GM18502 (cell line): ENCODE data around the gene RAD54L.

Source experiments
- ATAC-seq: cut with Tn5 transposase; IDR thresholded peaks from one replicate; pipeline ENCODE4 v1.9.1; 2021; ENCODE audit warnings: mild to moderate bottlenecking; ENCODE audit not compliant: unreplicated experiment, poor library complexity

RAD54L gene

DNA sequence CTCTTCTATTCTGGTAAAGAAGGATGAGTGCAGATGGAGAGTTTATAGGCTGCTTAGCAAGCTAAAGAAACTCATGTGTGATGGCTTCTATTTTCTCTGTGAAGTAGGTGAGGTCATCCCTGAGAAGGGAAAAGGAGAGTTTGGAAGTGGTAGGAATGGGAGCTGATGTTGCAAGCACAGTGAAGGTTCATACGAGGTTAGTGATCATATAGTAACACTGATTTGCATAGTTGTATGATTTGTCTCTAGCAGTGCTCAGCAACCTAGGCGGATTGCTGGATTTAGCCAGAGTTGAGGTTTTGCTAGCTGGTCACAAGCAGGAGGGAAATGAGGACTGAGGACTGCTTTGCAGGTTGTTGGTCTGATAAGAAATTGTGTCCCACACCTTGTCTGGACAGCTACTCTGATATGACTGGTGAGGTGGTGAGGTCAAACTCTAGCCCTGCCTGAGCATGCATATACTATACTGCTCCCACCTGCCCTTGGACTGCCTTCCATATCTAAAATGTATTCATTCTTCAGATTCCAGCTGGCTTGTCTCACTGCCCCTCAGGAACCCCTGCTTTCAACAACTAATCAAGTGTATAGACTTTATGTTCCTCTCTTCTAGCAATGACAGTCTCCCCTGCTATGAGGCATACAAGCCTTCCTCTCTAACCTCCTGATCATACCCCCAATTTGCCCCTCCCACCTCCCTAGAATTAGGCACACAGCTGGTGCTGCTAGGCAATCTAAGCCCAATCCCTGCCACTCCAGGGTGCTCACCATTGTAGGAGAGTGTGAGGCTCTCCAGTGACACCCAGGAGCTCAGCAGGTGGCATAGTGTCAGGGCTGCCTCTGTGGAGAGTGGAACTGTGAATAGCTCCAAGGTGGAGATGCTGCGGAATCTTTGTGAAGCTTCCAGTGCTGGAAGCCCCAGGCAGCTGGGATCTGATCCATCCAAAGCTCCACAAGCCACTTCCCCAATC, 37.3 kb downstream of the RAD54L start:
- ATAC-seq: no peak

DNA sequence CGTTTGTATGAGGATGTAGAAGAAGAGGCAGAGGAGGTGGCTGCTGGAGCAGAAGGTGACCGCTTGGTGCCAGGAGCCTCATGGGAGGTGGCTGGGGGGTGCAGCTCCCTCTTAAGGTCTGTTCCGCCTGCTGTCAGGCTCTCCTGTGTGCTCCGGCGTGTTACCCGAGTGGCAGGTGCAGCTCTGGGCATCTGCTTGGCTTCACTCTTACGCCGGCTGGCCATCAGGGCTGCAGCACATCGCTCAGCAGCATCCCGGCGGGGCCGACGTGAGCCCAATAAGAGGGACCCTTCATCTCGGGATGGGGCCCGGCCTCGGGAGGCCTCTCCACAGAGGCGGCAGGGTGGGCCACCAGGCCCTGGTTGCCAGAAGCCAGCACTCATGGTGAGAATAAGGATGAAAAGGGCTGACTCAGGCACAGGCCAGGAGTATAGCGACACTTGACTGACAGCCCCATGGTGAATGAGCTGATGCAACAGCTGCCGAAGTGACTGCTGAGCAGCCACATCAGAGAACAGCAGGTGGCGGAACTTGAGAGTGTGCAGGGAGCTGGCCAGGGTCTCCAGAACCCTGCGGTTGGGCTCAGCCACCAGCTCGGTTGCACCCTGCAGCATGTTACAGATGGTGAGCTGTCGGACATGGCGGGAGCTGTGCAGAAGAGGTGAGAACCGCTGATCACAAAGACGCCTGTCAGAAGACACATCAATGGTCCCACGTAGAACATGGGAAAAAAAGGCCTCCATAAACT, 38.3 kb downstream of the RAD54L start:
- no peak for ATAC-seq

DNA sequence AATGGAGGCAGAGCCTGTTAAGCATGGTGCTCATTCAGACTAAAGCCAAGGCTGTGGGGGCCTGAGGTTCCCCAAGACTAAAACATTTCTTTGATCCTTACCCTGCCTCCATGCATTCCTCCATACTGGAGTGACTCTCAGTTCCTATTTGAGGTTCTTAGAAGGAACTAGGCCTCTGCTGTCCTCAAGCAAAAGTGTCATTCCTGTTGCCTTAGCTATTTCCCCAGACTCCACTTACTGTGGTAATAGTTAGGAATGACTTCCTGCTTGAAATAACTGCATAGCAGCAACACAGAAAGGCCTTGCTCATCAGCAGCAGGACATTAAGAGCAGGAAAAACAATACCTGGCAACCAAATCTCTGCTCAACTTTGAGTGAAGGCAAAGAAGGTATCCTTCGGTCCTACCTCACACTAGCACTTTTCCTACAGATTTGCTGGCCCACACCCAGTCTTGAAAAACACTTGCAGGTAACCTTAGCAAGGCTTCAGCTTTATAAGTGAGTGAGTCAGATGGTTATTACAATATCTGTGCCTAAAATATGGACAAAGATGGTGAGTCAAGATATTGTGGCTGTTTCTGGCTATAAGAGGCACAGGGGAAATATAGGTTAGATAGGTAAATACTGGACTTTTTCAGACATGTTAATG, 41.0 kb downstream of the RAD54L start:
- ATAC-seq: no peak

DNA sequence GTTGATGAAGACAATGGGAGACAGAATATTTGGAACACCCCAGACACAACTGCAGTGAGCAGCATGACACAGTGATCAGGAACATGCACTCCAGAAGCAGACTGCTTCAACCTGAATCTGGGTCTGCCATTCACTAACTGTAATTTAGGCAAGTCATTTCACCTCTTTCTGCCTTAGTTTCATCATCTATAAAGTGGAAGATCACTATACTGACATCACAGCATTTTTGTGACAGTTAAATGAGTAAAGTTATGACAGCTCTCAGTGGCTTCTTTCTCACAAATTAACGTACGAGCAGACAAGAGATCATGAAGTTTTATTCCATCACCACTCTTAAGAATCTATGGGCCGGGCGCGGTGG, 41.6 kb downstream of the RAD54L start:
- ATAC-seq: no peak

DNA sequence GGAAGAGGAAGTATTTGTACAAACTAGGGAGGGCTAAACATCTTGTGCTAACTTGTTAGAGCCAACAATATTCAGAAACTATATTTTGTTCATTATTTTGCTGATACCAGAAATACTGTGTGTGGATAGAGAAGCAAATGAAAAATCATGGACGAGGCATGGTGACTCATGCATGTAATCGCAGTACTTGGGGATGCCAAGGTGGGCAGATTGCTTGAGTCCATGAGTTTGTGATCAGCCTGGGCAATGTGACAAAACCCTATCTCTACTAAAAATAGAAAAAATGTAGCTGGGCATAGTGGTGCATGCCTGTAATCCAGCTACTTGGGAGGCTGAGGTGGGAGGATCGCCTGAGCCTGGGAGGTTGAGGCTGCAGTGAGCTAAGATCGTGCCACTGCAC, 42.4 kb downstream of the RAD54L start:
- ATAC-seq: no peak

DNA sequence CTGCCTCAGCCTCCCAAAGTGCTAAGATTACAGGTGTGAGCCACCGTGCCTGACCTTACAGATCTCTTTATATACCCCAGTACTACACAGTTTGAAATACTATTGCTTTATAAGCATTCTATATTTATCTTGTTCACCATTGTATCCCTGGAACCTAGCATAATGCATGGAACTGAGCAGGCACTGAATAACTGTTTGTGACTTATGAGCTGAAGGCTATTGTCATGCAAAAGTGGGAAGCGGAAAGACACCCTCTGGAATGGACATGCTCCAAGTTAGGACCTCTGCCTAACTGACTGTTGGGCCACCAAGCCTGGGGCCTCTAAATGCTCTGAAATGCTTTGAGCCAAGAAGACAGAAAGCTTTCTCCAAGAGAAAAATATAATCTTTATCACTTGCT, 47.7 kb downstream of the RAD54L start:
- ATAC-seq: no peak

DNA sequence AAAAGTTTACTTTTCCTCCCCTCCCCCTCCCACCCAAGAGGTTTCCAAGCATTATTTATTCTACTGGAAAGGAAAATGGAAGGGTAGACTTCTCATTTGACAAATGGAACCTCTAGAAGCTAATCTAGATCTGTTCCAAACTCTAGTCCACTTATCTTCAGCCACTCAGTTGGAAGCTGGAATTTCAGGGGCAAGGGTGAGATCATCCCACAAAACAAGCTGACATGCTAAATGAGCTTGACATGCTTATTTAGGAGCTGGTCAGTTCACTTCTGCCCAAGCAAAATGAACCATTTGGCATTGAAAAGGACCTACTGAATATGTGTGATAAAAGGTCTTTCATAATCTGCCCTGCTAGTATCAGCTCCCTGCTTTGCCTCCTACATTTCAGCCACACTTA, 50.8 kb downstream of the RAD54L start:
- no peak for ATAC-seq

DNA sequence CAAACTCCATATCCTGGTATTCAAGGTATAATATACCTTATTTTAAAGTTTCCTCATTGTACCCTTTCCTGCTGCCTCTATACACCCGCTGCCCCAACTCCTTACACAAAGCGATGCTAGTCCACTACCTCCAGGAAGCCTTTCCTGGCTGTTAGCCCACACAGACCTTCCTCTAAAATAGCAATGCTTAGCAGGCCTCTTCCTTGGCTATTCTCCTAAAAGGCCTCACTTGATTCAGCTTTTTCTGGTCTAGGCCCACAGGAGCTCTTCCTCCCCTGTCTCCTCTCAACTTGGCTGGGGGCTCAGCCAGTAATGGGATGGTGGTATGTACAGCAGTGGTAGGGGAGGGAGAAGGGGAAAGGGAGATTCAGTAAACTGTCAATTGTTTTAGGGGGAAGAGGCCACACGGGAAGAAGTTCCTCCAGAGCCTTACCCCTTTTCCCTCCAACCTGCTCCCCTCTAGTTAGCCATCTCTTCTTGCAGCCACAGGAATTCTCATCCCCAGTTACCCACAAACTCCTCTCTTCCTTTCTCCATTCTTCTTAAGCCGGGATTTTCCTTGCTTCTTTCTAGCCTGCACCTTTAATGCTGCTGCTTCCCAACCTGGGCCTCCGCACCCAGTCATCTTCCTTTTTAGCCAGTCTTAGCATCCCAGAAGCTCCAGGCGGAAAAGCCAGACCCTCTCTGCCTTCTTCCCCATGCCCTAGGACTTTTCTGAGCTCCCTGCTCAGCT, 53.3 kb downstream of the RAD54L start:
- ATAC-seq: no peak

DNA sequence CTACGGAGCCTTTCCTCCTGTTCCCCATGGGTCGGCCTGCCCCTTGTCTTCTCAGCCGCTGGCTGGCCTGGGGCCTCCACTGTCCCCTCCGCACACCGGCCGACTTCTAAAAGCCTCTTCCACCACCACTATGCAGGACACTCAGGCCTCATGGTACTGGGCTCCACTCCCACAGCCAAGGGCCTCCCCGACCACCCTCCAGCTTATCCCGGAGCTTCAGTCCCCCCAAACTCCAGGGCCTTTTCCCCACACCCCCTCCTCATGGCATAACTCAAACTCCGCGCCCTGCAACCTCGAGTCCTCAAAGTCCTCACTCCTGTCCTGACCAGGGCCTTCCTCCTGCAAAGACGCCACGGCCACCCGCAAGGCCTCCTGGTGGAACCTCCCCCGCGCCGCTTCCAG, 53.8 kb downstream of the RAD54L start:
- no peak for ATAC-seq

DNA sequence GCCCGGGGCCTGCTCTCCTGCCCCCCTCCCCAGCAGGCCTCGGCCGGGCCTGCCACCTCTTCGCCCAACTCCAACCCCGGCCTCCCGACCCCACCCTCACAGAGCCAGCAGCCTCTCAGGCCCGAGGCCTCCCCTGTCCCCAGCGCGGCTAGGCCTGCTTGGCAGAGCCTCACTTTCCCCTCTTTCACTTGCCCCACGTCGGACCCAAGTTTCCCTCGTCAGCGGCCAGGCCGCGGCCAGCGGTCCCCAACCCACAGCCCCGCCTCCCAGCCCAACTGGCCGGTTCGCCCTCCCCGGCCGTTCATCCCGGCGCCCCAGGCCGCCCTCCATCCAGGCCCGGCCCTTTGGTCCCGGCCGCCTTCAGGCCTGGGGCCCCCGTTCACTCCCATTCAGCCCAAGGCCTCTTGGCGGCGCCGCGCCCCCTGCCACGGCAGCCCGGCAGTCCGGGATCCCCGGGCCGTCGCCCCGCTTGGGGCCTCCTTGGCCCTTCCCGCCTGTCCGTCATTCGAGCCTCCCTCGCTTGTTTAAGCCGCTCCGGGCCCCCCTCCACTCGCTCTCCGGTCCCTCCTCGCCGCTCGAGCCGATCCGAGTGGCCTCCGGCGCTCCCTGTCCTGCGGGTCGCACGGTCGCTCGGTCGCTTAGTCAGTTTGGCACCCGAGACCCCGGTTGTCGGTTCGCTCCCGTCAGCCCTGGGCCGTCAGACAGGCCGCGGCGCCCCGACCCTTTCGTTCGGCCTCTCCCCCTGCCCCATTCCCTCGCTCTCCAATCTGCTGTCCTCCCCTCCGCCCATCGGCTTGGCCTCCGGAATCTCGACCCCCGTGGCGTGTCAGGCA, 54.5 kb downstream of the RAD54L start:
- ATAC-seq: peak; percentile 31

DNA sequence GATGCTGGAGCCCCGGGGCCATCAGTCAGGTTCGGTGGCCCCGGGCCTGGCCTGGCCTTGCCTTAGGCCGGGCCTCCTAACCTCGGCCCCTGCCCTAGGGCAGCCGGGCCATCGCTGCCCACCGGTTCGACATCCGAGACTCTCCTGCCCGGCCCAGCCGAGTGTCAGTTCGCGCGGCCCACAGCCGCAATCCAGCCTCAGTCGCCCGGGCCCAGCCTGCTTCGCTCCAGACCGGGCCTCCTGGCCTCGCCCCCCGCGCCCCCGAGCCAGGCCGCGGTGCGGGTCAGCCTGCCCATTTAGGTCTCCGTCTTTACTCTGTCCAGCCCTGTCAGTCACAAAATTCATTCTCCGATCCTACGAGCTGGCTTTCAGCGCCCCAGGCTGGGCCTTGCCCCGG, 55.1 kb downstream of the RAD54L start:
- ATAC-seq: peak; percentile 5

DNA sequence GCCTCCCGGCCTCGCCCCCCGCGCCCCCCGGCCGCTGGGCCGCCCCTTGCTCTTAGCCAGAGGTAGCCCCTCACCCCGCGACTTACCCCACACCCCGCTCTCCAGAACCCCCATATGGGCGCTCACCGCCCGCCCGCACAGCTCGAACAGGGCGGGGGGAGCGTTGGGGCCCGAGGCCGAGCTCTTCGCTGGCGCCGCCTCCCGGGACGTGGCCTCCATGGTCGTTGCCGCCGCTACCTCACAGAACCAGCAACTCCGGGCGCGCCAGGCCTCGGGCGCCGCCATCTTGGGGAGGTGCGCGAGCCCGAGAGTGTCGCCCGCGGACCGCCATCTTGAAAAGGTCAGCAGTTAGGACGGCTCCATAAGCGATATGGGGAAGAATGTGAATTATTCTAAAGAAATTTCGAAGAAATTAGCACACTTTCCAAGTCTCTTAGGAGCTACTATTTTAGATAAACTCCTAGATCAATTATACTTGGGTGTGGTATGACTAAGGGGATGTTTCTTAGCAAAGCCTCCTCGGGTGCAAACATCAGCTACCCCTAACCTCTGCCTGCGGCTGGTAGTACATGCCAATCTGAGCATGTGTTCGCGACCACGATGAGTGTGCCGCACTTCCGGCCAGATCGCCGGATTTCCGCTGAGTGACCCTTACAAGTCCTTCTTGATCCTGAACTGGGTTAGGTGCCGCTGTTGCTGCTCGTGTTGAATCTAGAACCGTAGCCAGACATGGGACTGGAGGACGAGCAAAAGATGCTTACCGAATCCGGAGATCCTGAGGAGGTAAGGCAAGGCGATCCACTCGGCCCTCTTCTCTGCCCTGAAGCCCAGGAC, 55.7 kb downstream of the RAD54L start, which contains the start of the genes LRRC41 and UQCRH:
TSS of gene LRRC41 (minus strand) at position 579 of the 834 bp plus-strand sequence. CDS start at position 285, 294 bp downstream.
TSS of gene UQCRH (plus strand) at position 661 of the 834 bp plus-strand sequence. CDS start at position 730, 69 bp downstream.
- ATAC-seq: peak; percentile 80

DNA sequence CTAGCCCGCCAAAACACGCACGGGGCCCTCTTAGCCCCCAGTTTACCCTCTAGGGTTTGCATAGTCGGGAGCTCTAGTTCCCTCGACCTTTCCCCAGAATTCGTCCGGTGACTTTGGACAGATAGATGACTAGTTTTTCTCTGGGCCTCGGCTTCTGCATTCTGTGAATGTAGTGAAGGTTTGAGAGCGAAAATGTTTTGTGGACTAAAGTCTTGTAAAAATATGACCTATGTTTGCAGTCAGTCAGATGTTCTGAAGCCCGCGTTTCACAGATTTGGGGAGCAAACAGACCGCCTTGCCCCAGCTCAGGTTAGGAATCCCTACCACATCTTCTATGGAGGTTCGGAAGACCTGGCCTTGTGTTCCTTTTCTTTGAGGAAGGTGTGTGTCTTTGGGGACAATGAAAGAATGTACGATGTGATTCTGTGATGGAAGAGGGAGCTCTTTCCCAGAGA, 56.3 kb downstream of the RAD54L start:
- ATAC-seq: no peak

DNA sequence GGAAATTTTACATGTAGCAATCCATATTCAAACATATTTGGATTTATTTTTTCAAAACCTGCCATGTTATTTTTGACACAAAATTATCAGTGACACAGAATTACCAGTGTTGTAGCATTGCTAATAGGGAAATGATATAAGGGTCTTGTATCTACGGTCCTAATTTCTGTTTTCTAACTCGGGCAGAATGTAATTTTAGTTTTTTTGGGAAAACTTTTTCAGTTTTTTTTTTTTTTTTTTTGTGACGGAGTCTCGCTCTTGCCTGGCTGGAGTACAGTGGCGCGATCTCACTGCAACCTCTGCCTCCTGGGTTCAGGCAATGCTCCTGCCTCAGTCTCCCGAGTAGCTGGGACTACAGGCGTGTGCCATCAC, 58.6 kb downstream of the RAD54L start:
- no peak for ATAC-seq

DNA sequence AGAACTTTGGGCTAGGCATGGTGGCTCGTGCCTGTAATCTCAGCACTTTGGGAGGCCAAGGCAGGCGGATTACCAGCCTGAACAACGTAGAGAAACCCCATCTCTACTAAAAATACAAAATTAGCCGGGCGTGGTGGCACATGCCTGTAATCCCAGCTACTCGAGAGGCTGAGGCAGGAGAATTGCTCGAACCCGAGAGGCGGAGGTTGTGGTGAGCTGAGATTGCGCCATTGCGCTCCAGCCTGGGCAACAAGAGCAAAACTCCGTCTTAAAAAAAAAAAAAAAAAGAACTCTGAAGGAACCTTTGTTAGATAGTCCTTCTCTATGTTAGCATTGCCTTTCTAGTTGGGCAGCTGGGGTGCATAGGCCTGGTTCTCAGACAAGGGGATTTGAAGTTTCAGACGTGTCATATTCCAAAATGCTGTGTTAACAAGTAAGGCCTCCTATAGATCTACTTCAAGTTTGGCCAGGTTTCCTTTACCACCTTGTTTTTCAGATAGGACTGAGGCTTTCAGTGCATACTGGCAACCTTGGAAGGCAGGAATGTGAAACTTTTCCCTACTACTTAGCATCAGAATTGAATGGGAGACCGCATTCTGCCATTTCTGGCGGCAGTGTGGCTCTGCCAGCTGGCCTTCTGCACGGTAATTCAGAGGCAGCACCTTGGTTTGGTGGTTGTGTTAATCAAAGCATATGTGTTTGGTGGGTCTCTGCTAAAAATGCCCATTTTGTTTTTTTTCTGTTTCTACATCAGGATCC, 62.0 kb downstream of the RAD54L start:
- no peak for ATAC-seq

DNA sequence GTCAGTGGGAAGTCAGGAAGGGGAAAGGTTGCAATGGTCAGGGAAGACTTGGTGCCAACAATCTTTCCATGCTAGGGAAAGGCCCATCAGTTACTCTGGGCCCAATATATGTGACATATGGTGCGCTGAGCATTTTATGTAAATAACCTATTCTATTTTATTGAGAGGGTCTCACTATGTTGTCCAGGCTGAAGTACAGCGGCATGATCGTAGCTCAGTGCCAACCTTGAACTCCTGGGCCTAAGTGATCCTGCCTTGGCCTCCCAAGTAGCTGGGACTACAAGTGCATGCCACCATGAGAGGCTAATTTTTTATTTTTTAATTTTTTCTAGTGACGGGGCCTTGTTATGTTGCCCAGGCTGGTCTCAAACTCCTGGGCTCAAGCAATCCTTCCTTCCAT, 62.8 kb downstream of the RAD54L start:
- ATAC-seq: no peak

DNA sequence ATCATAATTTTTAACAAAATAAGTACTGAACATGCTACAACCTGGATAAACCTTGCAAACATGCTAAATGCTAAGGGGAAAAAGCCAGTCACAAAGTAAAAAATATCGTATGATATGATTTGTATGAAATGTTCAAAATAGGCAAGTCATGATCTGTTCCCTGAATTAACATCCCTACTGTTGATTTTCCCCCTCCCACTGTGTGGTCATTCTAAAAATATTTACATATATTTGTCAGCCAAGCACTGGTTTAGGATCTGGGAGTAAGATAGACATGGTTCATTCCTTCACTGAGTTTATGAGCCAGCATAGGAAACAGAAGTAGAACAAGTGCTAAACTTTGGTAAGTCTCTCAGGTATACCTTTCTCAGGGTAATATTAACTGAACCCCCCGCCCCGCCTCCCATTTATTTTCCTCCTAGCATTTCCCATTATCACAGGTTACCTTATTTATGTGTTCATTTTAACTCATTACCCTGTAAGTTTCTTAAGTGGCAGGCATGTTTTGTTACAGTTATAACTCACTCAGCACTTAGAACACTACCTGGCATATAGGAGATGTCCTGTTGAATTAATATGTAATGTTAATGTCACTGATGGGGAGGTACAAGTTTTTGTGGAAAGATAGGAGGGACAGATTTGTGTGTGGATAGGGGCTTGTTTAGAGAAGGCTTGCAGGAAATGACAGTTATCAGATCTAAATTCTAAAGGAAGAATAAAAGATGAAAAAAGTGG, 68.3 kb downstream of the RAD54L start:
- ATAC-seq: no peak
